HL-60 (cell line): ENCODE measurements around the gene NRXN2.

Experiments used
- DNase-seq, 2 experiments: peaks; one replicate each; pipeline ENCODE4 v3.0.0-alpha.2; 2010 to 2020; ENCODE audit warnings: low read depth in 1 of 2, low spot score in 1 of 2
- H3K27ac ChIP-seq: fragments of 250-450 bp; sonication (Bioruptor Pico); replicated peaks from 2 replicates; pipeline ENCODE4 v1.5.1; 2020; ENCODE audit warnings: mild to moderate bottlenecking, moderate library complexity
- H3K27me3 ChIP-seq: fragments of 250-450 bp; sonication (Bioruptor Pico); 2 replicates; pipeline ENCODE4 v1.5.1; 2021; ENCODE audit warnings: mild to moderate bottlenecking, moderate library complexity; ENCODE audit not compliant: insufficient read depth, poor library complexity, severe bottlenecking
- H3K4me3 ChIP-seq: replicated peaks from 2 replicates; pipeline ENCODE4 v1.5.1; 2011; ENCODE audit warnings: mild to moderate bottlenecking, control low read depth, low read length; ENCODE audit not compliant: insufficient read depth
- CTCF ChIP-seq: IDR thresholded peaks from one replicate; pipeline ENCODE4 v1.5.1; 2011; ENCODE audit warnings: low read length, control low read depth, inconsistent platforms; ENCODE audit not compliant: insufficient read depth
- GABPA ChIP-seq: IDR thresholded peaks from 2 replicates; pipeline ENCODE4 v1.6.1; 2012; ENCODE audit warnings: low read depth
- POLR2AphosphoS5 ChIP-seq: IDR thresholded peaks from 2 replicates; pipeline ENCODE4 v1.6.1; 2012; ENCODE audit warnings: low read depth
- REST ChIP-seq: IDR thresholded peaks from 2 replicates; pipeline ENCODE4 v1.6.1; 2012; ENCODE audit warnings: low read depth; ENCODE audit not compliant: insufficient replicate concordance
- SPI1 ChIP-seq: IDR thresholded peaks from 2 replicates; pipeline ENCODE4 v1.6.1; 2012; ENCODE audit warnings: low read depth, mild to moderate bottlenecking, borderline replicate concordance

Gene NRXN2

GRCh38 chr11:64720167-64720566 lies 2.8 kb downstream of the NRXN2 start:
- H3K4me3 ChIP-seq, result no peak overlapping the region
- H3K27ac ChIP-seq, result no peak overlapping the region
- no peak for DNase-seq
- TF ChIP-seq CTCF (no peak), GABPA (no peak), SPI1 (no peak), REST (no peak), POLR2AphosphoS5 (no peak)
- H3K27me3 ChIP-seq, result peaks cover 27% of the 10 kb centered on the region

GRCh38 chr11:64719406-64719805 lies 3.6 kb downstream of the NRXN2 start:
- Histone ChIP-seq H3K4me3 (no peak overlapping the region), H3K27me3 (peaks cover 35% of the 10 kb centered on the region), H3K27ac (no peak overlapping the region)
- no peak for DNase-seq
- no peak for TF ChIP-seq SPI1
- no peak for TF ChIP-seq GABPA
- no peak for TF ChIP-seq CTCF
- no peak for TF ChIP-seq POLR2AphosphoS5
- TF ChIP-seq REST, result no peak

GRCh38 chr11:64718780-64719124 lies 4.2 kb downstream of the NRXN2 start:
- H3K27me3 ChIP-seq, result peaks cover 41% of the 10 kb centered on the region

More at GRCh38 chr11:64718780-64719124, 4.2 kb downstream of the NRXN2 start:
- H3K4me3 ChIP-seq, result no peak overlapping the region
- no peak for DNase-seq
- no peak for TF ChIP-seq POLR2AphosphoS5
- TF ChIP-seq SPI1, result no peak
- no peak for TF ChIP-seq REST
- TF ChIP-seq CTCF, result no peak
- TF ChIP-seq GABPA, result no peak
- H3K27ac ChIP-seq, result no peak overlapping the region
